Activated naive CD4-positive, alpha-beta T cell treated with anti-CD3 and anti-CD28 coated beads, Interleukin-2, amount 50 U/mL, for 24 hours (primary cell): ENCODE results near the gene ZC3H18.

Source experiments
- H3K27ac Mint-ChIP-seq: one replicate; pipeline ENCODE4 v1.8.0; 2021; ENCODE audit warnings: mild to moderate bottlenecking, mixed read lengths
- H3K27me3 Mint-ChIP-seq: one replicate; pipeline ENCODE4 v1.8.0; 2021; ENCODE audit warnings: mixed read lengths
- H3K36me3 Mint-ChIP-seq: one replicate; pipeline ENCODE4 v1.8.0; 2021; ENCODE audit warnings: mixed read lengths
- H3K4me1 Mint-ChIP-seq: one replicate; pipeline ENCODE4 v1.8.0; 2021; ENCODE audit warnings: mixed read lengths
- H3K4me3 Mint-ChIP-seq: one replicate; pipeline ENCODE4 v1.8.0; 2021; ENCODE audit warnings: mild to moderate bottlenecking, mixed read lengths
- H3K9me3 Mint-ChIP-seq: one replicate; pipeline ENCODE4 v1.8.0; 2021; ENCODE audit warnings: mixed read lengths

The ZC3H18 gene

DNA sequence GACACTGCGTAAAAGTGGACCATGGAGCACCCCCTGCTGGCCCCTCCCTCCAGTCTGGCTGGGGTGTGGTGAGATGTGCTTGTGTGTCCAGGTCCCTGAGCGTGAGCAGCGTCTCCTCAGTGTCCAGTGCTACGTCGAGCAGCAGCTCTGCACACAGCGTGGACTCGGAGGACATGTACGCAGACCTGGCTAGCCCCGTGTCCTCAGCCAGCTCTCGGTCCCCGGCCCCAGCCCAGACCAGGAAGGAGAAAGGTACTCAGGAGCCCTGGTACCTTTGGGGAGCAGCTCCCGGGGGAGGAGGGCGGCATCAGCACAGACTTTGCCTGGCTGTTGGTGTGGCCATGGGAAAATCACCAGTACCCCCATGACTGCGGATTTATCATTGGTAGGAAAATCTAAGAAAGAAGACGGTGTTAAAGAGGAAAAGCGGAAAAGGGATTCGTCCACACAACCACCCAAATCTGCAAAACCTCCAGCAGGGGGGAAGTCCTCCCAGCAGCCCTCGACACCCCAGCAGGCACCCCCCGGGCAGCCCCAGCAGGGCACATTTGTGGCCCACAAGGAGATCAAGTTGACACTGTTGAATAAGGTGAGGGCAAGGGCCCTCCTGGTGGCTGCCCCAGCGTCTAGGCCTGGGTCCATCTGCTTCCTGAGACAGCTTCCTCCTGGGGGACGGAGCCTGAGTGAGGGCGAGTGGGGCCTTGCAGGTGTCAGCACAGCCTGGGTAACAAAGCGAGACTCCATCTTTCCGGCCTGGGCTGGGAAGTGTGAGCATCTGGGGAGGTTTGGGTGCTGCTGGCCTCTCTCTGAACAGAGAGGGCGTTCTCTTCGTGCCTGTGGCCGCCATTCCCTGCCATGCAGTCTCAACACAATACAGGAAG lies 57.6 kb downstream of the ZC3H18 start:
- Mint-ChIP-seq H3K36me3 (peaks cover 4% of the 10 kb centered on the region), H3K9me3 (no peaks in the 10 kb centered on the region)

DNA sequence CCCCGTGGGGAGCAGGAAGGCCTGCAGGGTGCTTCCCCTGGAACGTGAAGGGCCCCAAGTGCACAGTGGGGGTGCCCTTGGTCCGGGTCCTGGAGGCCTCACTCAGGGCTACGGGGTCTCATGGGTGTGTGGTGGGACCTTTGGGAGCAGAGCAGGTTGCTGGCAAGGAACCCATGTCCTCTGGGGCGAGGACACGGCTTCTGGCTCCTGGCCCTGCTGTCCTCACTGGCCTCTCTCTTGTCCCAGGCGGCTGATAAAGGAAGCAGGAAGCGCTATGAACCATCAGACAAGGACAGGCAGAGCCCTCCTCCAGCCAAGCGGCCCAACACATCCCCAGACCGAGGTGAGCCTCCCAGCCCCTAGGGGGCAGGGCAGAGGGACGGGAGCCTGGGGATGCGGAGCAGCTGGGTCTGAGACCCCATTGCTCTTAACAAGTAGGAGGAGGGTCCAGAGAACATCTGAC lies 58.3 kb downstream of the ZC3H18 start:
- H3K27me3 Mint-ChIP-seq, result no peaks in the 10 kb centered on the region
- no peaks in the 10 kb centered on the region for H3K9me3 Mint-ChIP-seq
- H3K36me3 Mint-ChIP-seq, result peaks cover 2% of the 10 kb centered on the region
- no peak overlapping the region for H3K27ac Mint-ChIP-seq
- H3K4me3 Mint-ChIP-seq, result no peak overlapping the region
- H3K4me1 Mint-ChIP-seq, result peaks cover 5% of the 10 kb centered on the region

More for the DNA sequence above, 57.6 kb downstream of the ZC3H18 start:
- Mint-ChIP-seq H3K27ac (peak overlapping the region; percentile 30), H3K4me3 (no peak overlapping the region), H3K4me1 (no peaks in the 10 kb centered on the region), H3K27me3 (no peaks in the 10 kb centered on the region)

DNA sequence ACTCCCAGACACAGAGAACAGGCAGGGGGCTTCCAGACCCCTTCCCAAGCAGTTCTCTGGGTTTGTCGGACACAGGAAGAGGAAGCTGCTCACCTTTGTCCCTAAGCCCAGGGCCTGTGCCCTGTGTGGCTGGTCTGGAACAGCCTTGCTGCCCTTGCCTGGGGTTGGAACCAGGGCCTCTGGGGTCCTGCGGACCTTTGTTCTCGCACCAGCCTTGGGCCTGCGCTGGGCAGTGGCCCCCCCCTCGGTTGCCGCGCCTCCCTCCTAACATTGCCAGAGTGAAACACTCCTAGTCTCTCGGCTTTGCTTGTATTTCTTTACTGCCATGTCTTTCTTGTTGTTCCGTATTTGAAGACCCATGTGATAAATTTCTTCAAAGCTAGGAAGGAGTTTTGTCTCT lies 59.6 kb downstream of the ZC3H18 start:
- no peaks in the 10 kb centered on the region for H3K27me3 Mint-ChIP-seq
- no peak overlapping the region for H3K4me3 Mint-ChIP-seq
- peaks cover 2% of the 10 kb centered on the region for H3K36me3 Mint-ChIP-seq
- H3K4me1 Mint-ChIP-seq, result peaks cover 5% of the 10 kb centered on the region
- H3K9me3 Mint-ChIP-seq, result no peaks in the 10 kb centered on the region
- peak overlapping the region; percentile 27 for H3K27ac Mint-ChIP-seq

DNA sequence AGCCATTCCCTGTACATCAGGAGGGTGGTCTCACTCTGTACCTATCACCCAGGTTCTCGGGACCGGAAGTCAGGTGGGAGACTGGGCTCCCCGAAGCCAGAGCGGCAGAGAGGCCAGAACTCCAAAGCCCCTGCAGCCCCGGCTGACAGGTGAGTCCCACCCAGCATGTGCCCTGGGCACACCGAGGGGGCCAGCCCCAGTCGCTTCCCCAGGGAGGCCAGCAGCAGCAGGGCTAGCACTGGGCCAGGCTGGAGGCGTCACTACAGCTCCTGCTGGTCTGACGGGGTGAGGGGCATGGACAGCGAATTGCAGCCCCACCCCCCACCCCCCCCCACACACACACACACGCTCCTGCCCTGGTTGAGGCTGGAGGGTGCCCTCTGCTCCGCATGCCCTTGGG lies 60.2 kb downstream of the ZC3H18 start:
- Mint-ChIP-seq H3K9me3 (no peaks in the 10 kb centered on the region), H3K4me3 (no peak overlapping the region), H3K4me1 (peaks cover 9% of the 10 kb centered on the region), H3K27me3 (no peaks in the 10 kb centered on the region), H3K27ac (no peak overlapping the region), H3K36me3 (peaks cover 2% of the 10 kb centered on the region)

DNA sequence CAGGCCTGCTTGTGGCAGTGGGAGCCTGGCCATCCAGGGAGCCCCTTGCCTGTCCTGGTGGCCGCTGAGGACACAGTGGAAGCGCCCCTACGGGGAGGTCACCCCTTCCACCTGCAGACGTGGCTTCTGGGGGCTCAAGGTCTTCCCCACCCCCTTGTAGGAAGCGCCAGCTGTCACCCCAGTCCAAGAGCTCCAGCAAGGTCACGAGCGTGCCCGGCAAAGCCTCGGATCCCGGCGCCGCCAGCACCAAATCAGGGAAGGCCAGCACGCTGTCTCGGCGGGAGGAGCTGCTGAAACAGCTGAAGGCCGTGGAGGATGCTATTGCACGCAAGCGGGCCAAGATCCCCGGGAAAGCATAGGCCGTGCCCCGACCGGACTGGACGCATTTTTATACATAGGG lies 60.7 kb downstream of the ZC3H18 start:
- H3K4me3 Mint-ChIP-seq, result no peak overlapping the region
- H3K27me3 Mint-ChIP-seq, result no peaks in the 10 kb centered on the region
- no peaks in the 10 kb centered on the region for H3K9me3 Mint-ChIP-seq
- H3K4me1 Mint-ChIP-seq, result peaks cover 10% of the 10 kb centered on the region
- H3K27ac Mint-ChIP-seq, result no peak overlapping the region
- peaks cover 2% of the 10 kb centered on the region for H3K36me3 Mint-ChIP-seq

DNA sequence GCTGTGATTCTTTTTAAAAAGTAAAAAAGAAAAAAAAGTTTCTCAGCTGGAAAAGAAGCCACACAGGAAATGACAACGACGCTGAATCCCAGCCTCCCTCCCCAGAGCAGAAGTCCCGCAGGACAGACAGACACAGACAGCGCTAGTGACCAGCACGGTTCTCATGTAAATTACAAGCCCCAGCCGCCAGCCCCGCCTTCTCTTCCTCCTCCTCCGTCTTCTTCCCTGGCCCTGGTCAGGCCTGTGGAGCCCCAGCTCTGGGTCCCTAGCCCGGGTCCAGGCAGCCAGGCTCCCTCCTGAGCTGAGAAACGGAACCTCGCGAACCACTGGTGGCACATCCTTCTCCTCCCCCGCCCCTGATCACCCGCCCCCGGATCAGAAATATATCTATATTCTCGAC lies 61.2 kb downstream of the ZC3H18 start:
- no peak overlapping the region for H3K27ac Mint-ChIP-seq
- peaks cover 2% of the 10 kb centered on the region for H3K36me3 Mint-ChIP-seq
- no peaks in the 10 kb centered on the region for H3K9me3 Mint-ChIP-seq
- no peak overlapping the region for H3K4me3 Mint-ChIP-seq
- peaks cover 15% of the 10 kb centered on the region for H3K4me1 Mint-ChIP-seq
- H3K27me3 Mint-ChIP-seq, result no peaks in the 10 kb centered on the region

DNA sequence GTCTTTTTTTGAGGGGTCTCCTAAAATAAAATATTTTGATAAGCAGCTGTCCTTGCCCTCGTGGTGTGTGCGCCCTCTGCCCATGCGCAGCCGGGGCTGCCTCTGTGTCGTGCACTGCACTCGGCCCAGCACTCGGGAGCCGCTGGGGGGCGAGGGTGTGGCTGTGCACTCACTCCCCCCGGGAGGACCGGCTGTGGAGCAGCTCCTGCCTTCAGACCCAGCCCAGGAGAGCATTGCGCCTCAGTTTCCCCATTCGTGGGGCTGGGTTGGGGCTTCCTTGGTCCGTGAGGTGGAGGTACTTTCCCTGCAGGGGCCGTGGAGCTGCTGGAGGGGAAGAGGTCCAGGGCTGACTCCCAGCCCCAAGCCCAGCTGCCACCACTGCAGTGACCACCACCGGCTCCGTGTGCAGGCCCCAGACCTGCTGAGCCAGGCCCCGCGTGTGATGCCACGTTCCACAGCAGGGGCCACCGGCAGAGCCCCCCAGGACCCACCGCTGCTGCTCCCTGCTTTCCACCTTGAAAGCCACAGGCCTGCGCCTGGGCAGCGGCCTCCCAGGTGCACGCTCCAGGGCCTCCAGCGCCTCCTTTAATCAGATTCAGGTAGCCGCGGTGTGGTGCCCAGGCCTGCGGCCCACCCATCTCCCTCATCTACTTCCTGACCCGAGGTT lies 61.9 kb downstream of the ZC3H18 start:
- Mint-ChIP-seq H3K4me3 (no peak overlapping the region), H3K27me3 (no peaks in the 10 kb centered on the region), H3K9me3 (no peaks in the 10 kb centered on the region), H3K4me1 (peaks cover 16% of the 10 kb centered on the region), H3K27ac (no peak overlapping the region), H3K36me3 (peaks cover 2% of the 10 kb centered on the region)

DNA sequence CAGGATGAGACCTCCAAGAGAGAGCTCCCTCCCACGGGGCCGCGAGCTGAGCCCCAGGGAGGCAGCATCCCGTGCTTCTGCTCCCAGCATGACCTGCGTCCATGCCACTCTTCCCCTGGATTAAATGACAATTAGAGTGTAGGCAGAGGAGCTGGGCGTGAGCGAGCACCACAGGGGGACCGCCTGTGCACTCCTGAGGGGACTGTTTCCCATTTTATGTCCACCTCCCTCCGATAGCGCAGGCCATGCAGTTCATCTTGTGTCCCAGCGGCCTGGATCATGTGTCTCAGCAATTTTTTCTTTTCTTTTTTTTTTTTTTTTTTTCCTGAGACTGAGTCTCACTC lies 62.4 kb downstream of the ZC3H18 start:
- peaks cover 2% of the 10 kb centered on the region for H3K36me3 Mint-ChIP-seq
- H3K9me3 Mint-ChIP-seq, result no peaks in the 10 kb centered on the region
- H3K27ac Mint-ChIP-seq, result no peak overlapping the region
- H3K4me3 Mint-ChIP-seq, result no peak overlapping the region
- peaks cover 21% of the 10 kb centered on the region for H3K4me1 Mint-ChIP-seq
- H3K27me3 Mint-ChIP-seq, result peaks cover 1% of the 10 kb centered on the region

DNA sequence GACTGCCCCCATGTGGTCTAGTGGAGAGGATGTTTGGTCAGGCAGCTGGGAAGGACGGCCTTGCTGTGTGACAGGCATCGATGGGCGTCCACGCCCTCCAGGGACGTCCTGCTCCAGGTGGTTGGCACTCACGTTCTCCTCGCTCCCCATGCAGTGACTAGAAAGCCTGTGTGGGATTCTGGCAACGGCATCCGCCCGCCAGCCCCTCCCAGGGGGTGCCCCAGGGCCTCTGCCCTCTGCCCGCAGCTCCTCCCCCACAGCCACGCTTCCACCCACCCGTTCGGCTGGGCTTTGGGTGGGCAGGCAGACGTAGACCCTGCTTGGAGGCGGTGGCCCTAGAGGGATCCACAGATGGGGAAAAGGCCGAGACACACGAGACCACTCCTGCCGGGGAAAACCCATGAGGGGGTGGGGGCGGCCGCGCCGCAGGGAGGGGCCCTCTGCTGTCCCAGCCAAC lies 63.5 kb downstream of the ZC3H18 start:
- Mint-ChIP-seq H3K27me3 (peaks cover 1% of the 10 kb centered on the region), H3K4me3 (peak overlapping the region; percentile 65), H3K9me3 (no peaks in the 10 kb centered on the region), H3K36me3 (peaks cover 2% of the 10 kb centered on the region), H3K27ac (no peak overlapping the region), H3K4me1 (peaks cover 32% of the 10 kb centered on the region)

DNA sequence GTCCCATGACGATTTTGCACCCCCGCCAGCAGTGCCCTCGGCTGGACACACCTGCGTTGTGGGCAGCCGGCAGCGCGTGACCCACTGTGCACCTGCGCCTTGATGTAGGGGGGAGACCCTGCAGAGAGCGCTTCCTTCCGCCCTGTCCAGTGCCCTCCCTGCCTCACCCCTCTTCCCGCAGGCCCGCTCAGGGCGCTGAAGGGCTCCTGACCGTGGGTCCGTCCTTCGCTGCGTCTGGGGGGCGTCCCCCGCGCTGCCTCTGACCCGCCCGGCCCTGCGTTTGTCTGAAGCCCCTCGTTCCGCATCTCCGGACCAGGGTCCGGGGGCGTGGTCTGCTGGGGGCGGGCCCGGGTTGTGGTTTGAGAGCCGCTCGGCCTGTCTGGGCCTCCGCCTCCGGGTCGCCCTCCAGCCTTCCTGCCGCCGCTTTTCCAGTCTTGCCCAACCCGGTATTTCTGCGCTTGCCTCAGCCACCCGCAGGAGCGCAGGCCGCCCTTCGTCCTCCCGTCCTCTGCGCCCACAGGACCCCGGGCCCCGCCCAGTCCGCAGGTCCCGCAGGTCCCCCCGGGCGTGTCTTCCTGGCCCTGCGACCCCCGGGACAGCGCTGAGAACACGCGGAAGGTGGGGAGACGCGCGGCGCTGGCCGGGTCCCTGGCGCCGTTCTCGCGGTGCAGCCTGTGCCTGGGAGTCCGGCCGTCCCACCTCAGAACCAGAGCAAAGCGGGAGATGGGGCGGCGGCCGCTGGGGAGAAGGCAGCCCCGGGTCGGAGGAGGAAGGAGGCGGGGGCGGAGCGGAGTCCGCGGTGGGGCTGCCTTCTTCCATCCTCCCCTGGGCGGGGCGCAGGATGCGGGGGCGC lies 64.2 kb downstream of the ZC3H18 start:
- Mint-ChIP-seq H3K27ac (no peak overlapping the region), H3K4me1 (peaks cover 35% of the 10 kb centered on the region), H3K9me3 (no peaks in the 10 kb centered on the region), H3K36me3 (peaks cover 2% of the 10 kb centered on the region), H3K27me3 (peaks cover 1% of the 10 kb centered on the region), H3K4me3 (peak overlapping the region; percentile 74)

DNA sequence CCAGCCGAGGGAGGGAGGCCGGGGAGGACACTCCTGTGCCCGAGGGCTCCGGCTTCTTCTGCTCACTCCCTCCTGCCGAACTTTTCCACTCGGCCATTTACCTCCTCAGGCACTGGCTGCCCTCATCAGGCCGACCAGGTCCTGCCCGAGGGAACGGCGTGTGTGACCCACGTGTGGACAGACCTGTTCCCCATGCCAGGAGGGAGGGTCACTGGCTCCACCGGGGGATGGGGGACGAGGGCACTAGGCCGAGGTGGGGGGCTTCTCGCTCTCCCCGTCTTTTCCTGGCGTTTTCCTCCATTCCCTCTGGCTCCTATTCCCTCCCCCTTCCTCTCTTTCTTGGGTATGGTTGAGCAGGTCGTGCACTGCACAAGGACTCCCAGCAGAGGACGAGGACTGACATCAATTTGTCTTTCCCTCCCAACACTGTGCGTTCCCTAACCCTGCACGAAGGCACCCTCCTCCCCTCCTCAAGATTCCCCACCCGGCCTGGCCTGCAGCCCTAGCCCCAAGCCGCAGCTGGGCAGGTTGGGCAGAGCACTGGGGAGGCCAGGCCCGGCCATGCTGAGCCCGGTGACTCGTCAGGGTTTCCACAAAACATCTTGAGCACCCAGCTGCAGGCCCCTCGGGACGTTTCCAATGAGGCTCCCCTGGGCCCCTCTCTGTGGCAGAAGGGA lies 64.9 kb downstream of the ZC3H18 start:
- Mint-ChIP-seq H3K27ac (no peak overlapping the region), H3K4me3 (peak overlapping the region; percentile 74), H3K4me1 (peaks cover 37% of the 10 kb centered on the region), H3K36me3 (peaks cover 2% of the 10 kb centered on the region), H3K9me3 (no peaks in the 10 kb centered on the region), H3K27me3 (peaks cover 1% of the 10 kb centered on the region)

DNA sequence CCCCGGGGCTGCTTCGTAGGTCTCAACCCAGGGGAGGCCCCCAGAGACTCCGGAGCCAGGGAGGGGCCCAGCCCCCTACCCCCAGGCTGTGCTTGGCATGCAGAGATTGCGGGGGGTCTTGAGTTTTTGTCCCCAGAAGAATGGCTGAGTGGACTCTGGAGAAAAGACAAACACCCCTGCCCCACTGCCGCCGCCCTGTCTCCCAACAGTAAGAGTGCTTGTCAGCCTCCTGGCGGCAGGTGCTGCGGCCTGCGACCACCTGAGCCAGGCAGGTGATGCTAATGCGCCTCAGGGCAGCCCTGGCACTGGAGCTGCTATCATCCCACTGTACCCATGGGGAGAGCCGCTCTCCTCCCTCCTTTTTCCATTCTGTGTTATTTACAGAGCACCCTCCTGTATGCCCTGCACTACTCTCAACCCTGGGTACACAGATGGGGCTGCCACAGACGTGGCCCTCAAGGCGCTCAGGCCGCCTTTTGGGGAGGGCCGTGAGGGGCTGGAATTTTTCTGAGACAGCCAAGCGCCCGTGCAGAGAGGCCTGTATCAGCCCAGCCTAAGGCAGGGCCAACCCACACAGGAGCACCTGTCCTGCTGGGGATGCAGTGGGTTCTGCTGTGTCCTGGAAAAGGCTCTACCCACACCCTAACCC lies 65.6 kb downstream of the ZC3H18 start:
- H3K27ac Mint-ChIP-seq, result no peak overlapping the region
- H3K9me3 Mint-ChIP-seq, result no peaks in the 10 kb centered on the region
- H3K36me3 Mint-ChIP-seq, result peaks cover 2% of the 10 kb centered on the region
- peaks cover 43% of the 10 kb centered on the region for H3K4me1 Mint-ChIP-seq
- no peak overlapping the region for H3K4me3 Mint-ChIP-seq
- H3K27me3 Mint-ChIP-seq, result peaks cover 3% of the 10 kb centered on the region

DNA sequence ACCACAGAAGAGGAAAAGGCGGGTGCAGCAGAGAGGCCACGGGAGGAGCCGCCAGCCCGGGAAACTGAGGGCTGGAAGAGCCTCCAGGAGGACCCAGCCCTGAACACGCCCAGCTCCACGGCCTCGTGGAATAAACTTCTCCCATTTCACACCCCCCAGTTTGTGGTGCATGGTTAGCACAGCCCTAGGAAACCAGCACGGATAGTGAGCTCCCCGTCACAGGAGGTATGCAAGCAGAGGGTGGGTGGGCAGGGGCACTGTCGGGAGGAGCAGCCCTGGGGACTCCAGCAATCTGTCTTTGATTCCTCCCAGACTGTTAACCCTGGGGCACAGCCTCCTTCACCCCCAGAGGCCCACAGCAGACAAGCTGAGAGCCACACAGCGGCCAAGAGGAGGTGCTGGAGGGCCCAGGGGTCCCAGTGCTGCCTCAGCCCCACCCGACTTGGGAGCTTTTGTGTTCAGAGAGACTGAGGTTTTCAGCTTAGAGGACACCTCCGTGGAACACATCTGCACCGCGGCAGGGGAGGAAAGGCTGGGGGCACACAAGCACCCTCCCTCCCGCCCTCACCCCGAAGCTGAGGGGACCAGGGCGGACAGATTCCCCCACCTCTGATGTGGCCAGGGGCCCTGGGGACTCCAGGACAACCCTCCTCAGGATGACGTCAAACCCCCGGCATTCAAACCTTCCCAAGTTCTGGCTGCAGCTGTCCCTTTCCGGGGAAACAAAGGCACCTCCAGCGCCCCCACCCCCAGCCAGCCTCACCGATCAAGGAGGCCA lies 66.5 kb downstream of the ZC3H18 start:
- Mint-ChIP-seq H3K9me3 (no peaks in the 10 kb centered on the region), H3K36me3 (no peaks in the 10 kb centered on the region), H3K27me3 (peaks cover 3% of the 10 kb centered on the region), H3K4me1 (peaks cover 43% of the 10 kb centered on the region), H3K4me3 (peak overlapping the region; percentile 57), H3K27ac (no peak overlapping the region)
